Activated naive CD8-positive, alpha-beta T cell treated with anti-CD3 and anti-CD28 coated beads, Interleukin-2, amount 50 U/mL, for 24 hours (primary cell): Measurements from ENCODE around the gene ZNF133.

Experiments used
- ATAC-seq: fragments of 150-1000 bp; cut with Tn5 transposase; one replicate; pipeline ENCODE4 v1.10.0; 2021
- DNase-seq: peaks from one replicate; pipeline ENCODE4 v3.0.0; 2021
- H3K27ac Mint-ChIP-seq: one replicate; pipeline ENCODE4 v1.8.0; 2021; ENCODE audit warnings: mild to moderate bottlenecking, mixed read lengths
- H3K27me3 Mint-ChIP-seq: one replicate; pipeline ENCODE4 v1.8.0; 2021; ENCODE audit warnings: mixed read lengths
- H3K36me3 Mint-ChIP-seq: one replicate; pipeline ENCODE4 v1.8.0; 2021; ENCODE audit warnings: low read depth, mixed read lengths
- H3K4me1 Mint-ChIP-seq: one replicate; pipeline ENCODE4 v1.8.0; 2021; ENCODE audit warnings: mixed read lengths
- H3K4me3 Mint-ChIP-seq: one replicate; pipeline ENCODE4 v1.8.0; 2021; ENCODE audit warnings: mild to moderate bottlenecking, moderate library complexity, mixed read lengths
- H3K9me3 Mint-ChIP-seq: one replicate; pipeline ENCODE4 v1.8.0; 2021; ENCODE audit warnings: mixed read lengths

The ZNF133 gene

DNA sequence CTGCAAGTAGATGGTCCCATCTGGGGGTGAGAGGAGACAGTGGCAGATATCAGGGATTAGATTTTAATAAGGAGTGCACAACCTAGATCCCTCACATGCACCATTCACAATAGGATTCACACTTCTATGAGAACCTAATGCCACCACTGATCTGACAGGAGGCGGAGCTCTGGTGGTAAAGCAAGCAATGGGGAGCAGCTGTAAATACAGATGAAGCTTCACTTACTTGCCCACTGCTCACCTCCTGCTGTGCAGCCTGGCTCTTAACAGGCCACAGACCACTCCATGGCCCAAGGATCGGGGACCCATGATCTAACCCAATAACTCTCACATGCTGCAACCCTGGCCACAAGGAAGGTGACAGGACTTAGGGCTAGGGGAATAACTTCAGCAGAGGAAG, 75.4 kb downstream of the ZNF133 start:
- H3K27me3 Mint-ChIP-seq: peaks cover 1% of the 10 kb centered on the region
- H3K9me3 Mint-ChIP-seq: no peaks in the 10 kb centered on the region
- H3K4me1 Mint-ChIP-seq: no peaks in the 10 kb centered on the region
- DNase-seq (no peak), ATAC-seq (no peak)
- no peak overlapping the region for H3K27ac Mint-ChIP-seq
- H3K36me3 Mint-ChIP-seq: no peaks in the 10 kb centered on the region
- no peak overlapping the region for H3K4me3 Mint-ChIP-seq

DNA sequence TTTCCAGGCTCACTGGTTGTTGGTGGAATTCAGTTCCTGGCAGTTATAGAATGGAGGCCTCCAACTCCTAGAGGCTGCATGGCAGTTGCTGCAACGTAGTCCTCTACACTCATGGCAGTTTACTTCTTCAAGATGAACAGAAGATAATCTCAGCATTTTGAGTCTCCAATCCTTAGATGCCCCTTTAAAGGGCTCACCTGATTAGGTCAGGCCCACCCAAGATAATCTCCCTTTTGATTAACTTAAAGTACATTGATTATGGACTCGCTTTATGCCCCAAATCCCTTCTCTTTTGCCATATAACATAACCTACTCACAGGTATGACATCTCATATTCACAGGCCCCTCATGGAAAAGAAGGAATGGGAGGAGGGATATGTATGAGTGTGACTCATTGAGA, 76.4 kb downstream of the ZNF133 start:
- ATAC-seq (no peak), DNase-seq (no peak)
- no peaks in the 10 kb centered on the region for H3K4me1 Mint-ChIP-seq
- H3K9me3 Mint-ChIP-seq: no peaks in the 10 kb centered on the region
- H3K27ac Mint-ChIP-seq: no peak overlapping the region
- no peak overlapping the region for H3K4me3 Mint-ChIP-seq
- H3K27me3 Mint-ChIP-seq: peaks cover 1% of the 10 kb centered on the region
- no peaks in the 10 kb centered on the region for H3K36me3 Mint-ChIP-seq
